Measurements from ENCODE around the gene SPACA4. TPM values are rescaled to one million over a fixed set of nuclear protein-coding genes. Genes with fewer than 3 reads are reported as not detected.

Gene SPACA4
- total and polyA plus RNA-seq, 9 of the 15 experiments (the other 6 are each of a cell fraction or from before 2014, with no cell fraction given): not detected

DNA sequence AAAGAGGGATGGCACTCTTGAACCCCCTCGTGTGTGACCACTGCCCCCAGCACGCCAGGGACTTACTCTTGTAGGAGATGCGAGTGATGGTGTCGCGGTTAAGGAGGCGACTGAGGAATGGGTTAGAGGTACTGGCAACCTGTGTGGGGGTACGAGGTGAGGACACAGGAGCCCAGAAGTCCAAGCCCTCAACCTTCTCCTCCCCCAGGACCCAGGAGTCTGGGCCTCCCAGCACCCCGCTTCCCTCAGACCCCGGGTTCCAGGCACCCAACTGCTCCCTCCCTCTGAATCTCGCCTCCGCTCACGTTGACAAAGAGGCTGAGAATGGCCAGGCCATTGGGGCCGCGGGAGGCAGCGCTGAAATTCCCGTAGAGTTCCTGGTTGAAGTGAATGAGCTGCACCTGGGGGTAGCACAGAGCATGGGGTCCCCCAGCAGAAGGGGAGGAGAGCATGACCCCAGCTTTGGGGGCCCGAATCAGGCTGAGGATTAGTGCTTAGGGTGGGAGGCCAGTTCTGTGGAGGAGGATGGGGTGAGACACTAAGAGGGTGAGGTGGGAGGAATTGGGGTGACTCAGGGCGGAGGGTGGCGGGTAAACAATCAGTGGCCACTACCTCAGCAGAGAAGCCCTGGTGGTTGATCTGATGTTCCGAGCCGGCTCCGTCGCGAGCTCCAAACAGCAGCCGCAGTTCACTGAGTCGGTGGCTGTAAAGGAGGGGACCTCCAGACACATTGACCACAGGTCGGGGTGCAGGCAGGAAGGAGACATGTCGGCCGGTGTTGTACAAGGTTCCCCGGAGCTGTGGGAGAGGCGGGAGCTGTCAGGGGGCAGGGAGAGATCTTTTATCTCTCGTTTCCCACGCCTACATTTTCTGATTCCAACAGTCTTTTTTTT, 33.2 kb downstream of the SPACA4 start (continued):
- TF ChIP-seq, protein P1, sequence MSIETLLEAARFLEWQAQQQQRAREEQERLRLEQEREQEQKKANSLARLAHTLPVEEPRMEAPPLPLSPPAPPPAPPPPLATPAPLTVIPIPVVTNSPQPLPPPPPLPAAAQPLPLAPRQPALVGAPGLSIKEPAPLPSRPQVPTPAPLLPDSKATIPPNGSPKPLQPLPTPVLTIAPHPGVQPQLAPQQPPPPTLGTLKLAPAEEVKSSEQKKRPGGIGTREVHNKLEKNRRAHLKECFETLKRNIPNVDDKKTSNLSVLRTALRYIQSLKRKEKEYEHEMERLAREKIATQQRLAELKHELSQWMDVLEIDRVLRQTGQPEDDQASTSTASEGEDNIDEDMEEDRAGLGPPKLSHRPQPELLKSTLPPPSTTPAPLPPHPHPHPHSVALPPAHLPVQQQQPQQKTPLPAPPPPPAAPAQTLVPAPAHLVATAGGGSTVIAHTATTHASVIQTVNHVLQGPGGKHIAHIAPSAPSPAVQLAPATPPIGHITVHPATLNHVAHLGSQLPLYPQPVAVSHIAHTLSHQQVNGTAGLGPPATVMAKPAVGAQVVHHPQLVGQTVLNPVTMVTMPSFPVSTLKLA (conservative IDR thresholded peaks at IDR 0.05): peak in 1 of 2 experiments; percentile 67; a peak in 2 of 4 replicates
- peak; percentile 62; the same call in 1 of the 2 replicates for TF ChIP-seq TFAP4 (CRISPR knock-in tag; IDR thresholded peaks at IDR 0.05; ENCODE audit: borderline replicate concordance)
- no peak for TF ChIP-seq DDX20 (tag; IDR thresholded peaks at IDR 0.05; ENCODE audit: low read depth)
- TF ChIP-seq PRDM10 (IDR thresholded peaks at IDR 0.05; ENCODE audit: partially characterized antibody): peak; percentile 65
- TF ChIP-seq CEBPB (tag; IDR thresholded peaks at IDR 0.05): no peak
- TF ChIP-seq CBX1 (IDR thresholded peaks at IDR 0.05; ENCODE audit: low read depth): 0 out of 2 replicates have a peak, but pooled peaks have one; percentile 28
- TF ChIP-seq AFF1 (IDR thresholded peaks at IDR 0.05; ENCODE audit: low read depth in 1 of 2, partially characterized antibody in 2 of 2): peak in 1 of 2 experiments; percentile 20
- TF ChIP-seq NR2F6 (CRISPR knock-in tag; IDR thresholded peaks at IDR 0.05): no peak
- TF ChIP-seq CTBP1 (IDR thresholded peaks at IDR 0.05; ENCODE audit: borderline replicate concordance): peak; percentile 6; the same call in 1 of the 2 replicates
- TF ChIP-seq ZBTB2 (IDR thresholded peaks at IDR 0.05): peak; percentile 47; the same call in 1 of the 2 replicates
- TF ChIP-seq POLR2B (IDR thresholded peaks at IDR 0.05; ENCODE audit: low read depth, partially characterized antibody): peak; percentile 58
- TF ChIP-seq GABPB1 (CRISPR knock-in tag; IDR thresholded peaks at IDR 0.05): peak; percentile 61; the same call in 1 of the 2 replicates
- peak; percentile 51; the same call in 1 of the 2 replicates for TF ChIP-seq ZC3H4 (CRISPR knock-in tag; IDR thresholded peaks at IDR 0.05; ENCODE audit: borderline replicate concordance)
